RWPE2 (cell line): ENCODE data around the gene FAAP100.

Experiments used
- ATAC-seq: fragments of 200-7000 bp; cut with Tn5 transposase; 3 replicates; pipeline ENCODE4 v1.9.1; 2021; ENCODE audit warnings: low read depth
- DNase-seq: peaks from one replicate; pipeline ENCODE4 v3.0.0-alpha.2; 2020; ENCODE audit warnings: low spot score
- H3K27ac ChIP-seq: fragments of 450-650 bp; 2 replicates; pipeline ENCODE4 v1.5.1; 2017; ENCODE audit warnings: mild to moderate bottlenecking; ENCODE audit not compliant: poor library complexity, severe bottlenecking
- H3K27me3 ChIP-seq: fragments of 250-450 bp; sonication (Bioruptor Pico); 2 replicates; pipeline ENCODE4 v1.5.1; 2021; ENCODE audit warnings: mild to moderate bottlenecking, moderate library complexity; ENCODE audit not compliant: insufficient read depth, poor library complexity, severe bottlenecking
- H3K36me3 ChIP-seq: fragments of 250-450 bp; sonication (Bioruptor Pico); 2 replicates; pipeline ENCODE4 v1.5.1; 2020; ENCODE audit warnings: low read depth, mild to moderate bottlenecking, moderate library complexity
- H3K4me1 ChIP-seq: fragments of 250-450 bp; sonication (Bioruptor Pico); 2 replicates; pipeline ENCODE4 v1.5.1; 2021; ENCODE audit warnings: mild to moderate bottlenecking, moderate library complexity; ENCODE audit not compliant: insufficient read depth, poor library complexity, severe bottlenecking
- H3K4me3 ChIP-seq: fragments of 250-450 bp; sonication (Bioruptor Pico); 2 replicates; pipeline ENCODE4 v1.5.1; 2021; ENCODE audit warnings: mild to moderate bottlenecking, moderate library complexity; ENCODE audit not compliant: severe bottlenecking
- H3K9me3 ChIP-seq: fragments of 250-450 bp; sonication (Bioruptor Pico); 2 replicates; pipeline ENCODE4 v1.5.1; 2021; ENCODE audit warnings: mild to moderate bottlenecking, moderate library complexity; ENCODE audit not compliant: severe bottlenecking
- CTCF ChIP-seq: fragments of 450-650 bp; IDR thresholded peaks from one replicate; pipeline ENCODE4 v1.5.1; 2017; ENCODE audit warnings: mild to moderate bottlenecking, moderate library complexity; ENCODE audit not compliant: poor library complexity, severe bottlenecking

The FAAP100 gene

GRCh38 chr17:81542431-81543338 lies 9.5 kb downstream of the FAAP100 start:
- no peak overlapping the region for H3K27ac ChIP-seq
- TF ChIP-seq CTCF: no peak

GRCh38 chr17:81541123-81541522 lies 11.0 kb downstream of the FAAP100 start:
- Histone ChIP-seq H3K27me3 (peaks cover 9% of the 10 kb centered on the region), H3K4me1 (no peaks in the 10 kb centered on the region), H3K36me3 (peaks cover 18% of the 10 kb centered on the region), H3K9me3 (no peaks in the 10 kb centered on the region), H3K4me3 (no peak overlapping the region), H3K27ac (no peak overlapping the region)
- DNase-seq (no peak), ATAC-seq (no peak)
- TF ChIP-seq CTCF: no peak

More at GRCh38 chr17:81542431-81543338, 9.5 kb downstream of the FAAP100 start:
- Histone ChIP-seq H3K27me3 (no peaks in the 10 kb centered on the region), H3K9me3 (no peaks in the 10 kb centered on the region), H3K4me1 (no peaks in the 10 kb centered on the region), H3K4me3 (no peak overlapping the region), H3K36me3 (peaks cover 34% of the 10 kb centered on the region)
- DNase-seq (no peak), ATAC-seq (no peak)

- ATAC-seq (no peak), DNase-seq (no peak)
- no peak for TF ChIP-seq CTCF
- Histone ChIP-seq H3K27ac (no peak overlapping the region), H3K36me3 (peaks cover 17% of the 10 kb centered on the region; the same call in 1 of the 2 replicates), H3K27me3 (peaks cover 13% of the 10 kb centered on the region), H3K4me1 (no peaks in the 10 kb centered on the region), H3K4me3 (no peak overlapping the region), H3K9me3 (no peaks in the 10 kb centered on the region)
Observed at GRCh38 chr17:81540676-81541027, 11.5 kb downstream of the FAAP100 start.

GRCh38 chr17:81539961-81540675 lies 12.0 kb downstream of the FAAP100 start:
- H3K27ac ChIP-seq: no peak overlapping the region
- no peak for TF ChIP-seq CTCF
- H3K27me3 ChIP-seq: peaks cover 13% of the 10 kb centered on the region
- no peaks in the 10 kb centered on the region for H3K9me3 ChIP-seq
- peaks cover 12% of the 10 kb centered on the region; the same call in 1 of the 2 replicates for H3K36me3 ChIP-seq
- no peak overlapping the region for H3K4me3 ChIP-seq
- DNase-seq: no peak
- no peaks in the 10 kb centered on the region for H3K4me1 ChIP-seq
- ATAC-seq: no peak
